ENCODE results near the gene NNT. TPM values are rescaled to one million over a fixed set of nuclear protein-coding genes. Genes with fewer than 3 reads are reported as not detected.

Gene NNT
- total and polyA plus RNA-seq, 2 of the 8 experiments (the other 6 are each of a cell fraction or from before 2014, with no cell fraction given), result 11.0 to 22.2 TPM

- H3K36me3 ChIP-seq (ENCODE audit: control insufficient read depth in 2 of 4, insufficient read depth in 4 of 4, low read length in 3 of 4), result no peaks in the 10 kb centered on the region
- no peak overlapping the region for H3K56ac ChIP-seq (replicated peaks; ENCODE audit: insufficient read length, low read depth, low read length)
- H3K4me3 ChIP-seq (ENCODE audit: extremely low read depth in 1 of 4, insufficient read depth in 2 of 4, low read depth in 3 of 4, low read length in 4 of 4), result no peak overlapping the region
- H2BK15ac ChIP-seq (ENCODE audit: low read length), result no peak overlapping the region
- no peak overlapping the region for H3K27ac ChIP-seq (ENCODE audit: low read depth, low read length)
- H3K27me3 ChIP-seq (replicated peaks in 1 of 4; ENCODE audit: control insufficient read depth in 3 of 4, extremely low read depth in 1 of 4, insufficient read depth in 3 of 4, low read length in 3 of 4), result no peaks in the 10 kb centered on the region
- no peak overlapping the region for H4K8ac ChIP-seq (ENCODE audit: extremely low read depth, insufficient read depth, low read length)
- ChIA-PET POLR2A (ENCODE audit: partially characterized antibody) (no interaction called here), CTCF (ENCODE audit: partially characterized antibody) (no interaction called here)
- H3K18ac ChIP-seq (ENCODE audit: extremely low read depth, low read length), result no peak overlapping the region
- no peak overlapping the region for H3K4me2 ChIP-seq (ENCODE audit: insufficient read depth in 1 of 2, low read depth in 2 of 2, low read length in 2 of 2)
- H4K5ac ChIP-seq (ENCODE audit: insufficient read length, low read depth, low read length), result no peak overlapping the region
- H3K79me1 ChIP-seq (ENCODE audit: low read depth, low read length), result no peaks in the 10 kb centered on the region
- no peak overlapping the region for H4K91ac ChIP-seq (replicated peaks; ENCODE audit: insufficient read length, low read length)
- no peak overlapping the region for H3K23ac ChIP-seq (ENCODE audit: insufficient read length)
- H3K14ac ChIP-seq (ENCODE audit: insufficient read length), result no peak overlapping the region
- H2BK120ac ChIP-seq (replicated peaks; ENCODE audit: low read depth, low read length), result no peak overlapping the region
- no peak overlapping the region for H2AK5ac ChIP-seq (ENCODE audit: low read depth, low read length)
- H3K23me2 ChIP-seq (ENCODE audit: low read depth, low read length), result no peaks in the 10 kb centered on the region
- H2AFZ ChIP-seq (ENCODE audit: low read length), result no peak overlapping the region
- no peaks in the 10 kb centered on the region for H3K9me3 ChIP-seq (ENCODE audit: insufficient read depth in 2 of 2, low read depth in 1 of 2, low read length in 1 of 2)
- H3K4me1 ChIP-seq (replicated peaks in 1 of 4; ENCODE audit: control insufficient read depth in 3 of 4, insufficient read depth in 4 of 4, low read length in 3 of 4), result no peaks in the 10 kb centered on the region
- no peak for DNase-seq (ENCODE audit: low read depth in 1 of 2, low spot score in 2 of 2)
- H2BK12ac ChIP-seq (ENCODE audit: low read depth, low read length), result no peak overlapping the region
- TF ChIP-seq NRF1 (IDR thresholded peaks at IDR 0.05; ENCODE audit: low read depth, low read length), result no peak
- TF ChIP-seq ASH2L (IDR thresholded peaks at IDR 0.05; ENCODE audit: low read length), result no peak
- TF ChIP-seq SP4 (IDR thresholded peaks at IDR 0.05; ENCODE audit: low read length), result no peak
- no peak for TF ChIP-seq BRCA1 (IDR thresholded peaks at IDR 0.05; ENCODE audit: low read depth, low read length)
- TF ChIP-seq SUZ12 (IDR thresholded peaks at IDR 0.05; ENCODE audit: low read length), result no peak
- TF ChIP-seq CEBPB (IDR thresholded peaks at IDR 0.05; ENCODE audit: low read depth, low read length), result no peak
- no peak for TF ChIP-seq EP300 (IDR thresholded peaks at IDR 0.05; ENCODE audit: borderline replicate concordance in 1 of 2, low read depth in 2 of 2, low read length in 2 of 2)
- no peak for TF ChIP-seq HDAC2 (IDR thresholded peaks at IDR 0.05; ENCODE audit: borderline replicate concordance in 1 of 2, low read depth in 2 of 2, low read length in 2 of 2)
- no peak for TF ChIP-seq NANOG (IDR thresholded peaks at IDR 0.05; ENCODE audit: insufficient read depth, low read depth, low read length, poor library complexity, severe bottlenecking)
- TF ChIP-seq E2F6 (IDR thresholded peaks at IDR 0.05), result no peak
- TF ChIP-seq TAF1 (IDR thresholded peaks at IDR 0.05; ENCODE audit: low read depth, low read length), result no peak
- no peak for TF ChIP-seq HDAC6 (IDR thresholded peaks at IDR 0.05; ENCODE audit: low read depth, low read length)
- no peak overlapping the region for H3K4ac ChIP-seq (replicated peaks; ENCODE audit: insufficient read length, low read depth, low read length)
- 91% methylated on average over 3 of the region's 3 CpGs; no CpG with 5 or more reads in 1 of the 2 experiments for WGBS, 2 experiments (ENCODE audit: extremely low coverage in 1 of 2, insufficient coverage in 1 of 2, insufficient read length in 1 of 2, insufficient replicate concordance in 2 of 2, low coverage in 1 of 2, low lambda C conversion rate in 2 of 2, missing lambda C conversion rate in 1 of 2)
- no peak for FAIRE-seq
- H4K20me1 ChIP-seq (replicated peaks in 1 of 2; ENCODE audit: control insufficient read depth in 1 of 2, insufficient read depth in 2 of 2, low read length in 2 of 2), result no peaks in the 10 kb centered on the region
- H2BK20ac ChIP-seq (ENCODE audit: low read length), result no peak overlapping the region
- no peaks in the 10 kb centered on the region for H3K79me2 ChIP-seq (ENCODE audit: control insufficient read depth in 1 of 2, insufficient read depth in 2 of 2, low read length in 2 of 2)
- no peak overlapping the region for H3K9ac ChIP-seq (replicated peaks in 1 of 4; ENCODE audit: extremely low read depth in 1 of 4, low read depth in 3 of 4, low read length in 3 of 4)
- no peak overlapping the region for H2BK5ac ChIP-seq (ENCODE audit: low read depth, low read length)
Observed at GRCh38 chr5:43563321-43563720, 39.7 kb upstream of the NNT start.
